Measurements from ENCODE around the gene PUS1. TPM values are rescaled to one million over a fixed set of nuclear protein-coding genes. Genes with fewer than 3 reads are reported as not detected.

Gene PUS1
- total RNA-seq, 4 donors from 2014 or later, result 8.3 to 44.1 (median 15.6) TPM

DNA sequence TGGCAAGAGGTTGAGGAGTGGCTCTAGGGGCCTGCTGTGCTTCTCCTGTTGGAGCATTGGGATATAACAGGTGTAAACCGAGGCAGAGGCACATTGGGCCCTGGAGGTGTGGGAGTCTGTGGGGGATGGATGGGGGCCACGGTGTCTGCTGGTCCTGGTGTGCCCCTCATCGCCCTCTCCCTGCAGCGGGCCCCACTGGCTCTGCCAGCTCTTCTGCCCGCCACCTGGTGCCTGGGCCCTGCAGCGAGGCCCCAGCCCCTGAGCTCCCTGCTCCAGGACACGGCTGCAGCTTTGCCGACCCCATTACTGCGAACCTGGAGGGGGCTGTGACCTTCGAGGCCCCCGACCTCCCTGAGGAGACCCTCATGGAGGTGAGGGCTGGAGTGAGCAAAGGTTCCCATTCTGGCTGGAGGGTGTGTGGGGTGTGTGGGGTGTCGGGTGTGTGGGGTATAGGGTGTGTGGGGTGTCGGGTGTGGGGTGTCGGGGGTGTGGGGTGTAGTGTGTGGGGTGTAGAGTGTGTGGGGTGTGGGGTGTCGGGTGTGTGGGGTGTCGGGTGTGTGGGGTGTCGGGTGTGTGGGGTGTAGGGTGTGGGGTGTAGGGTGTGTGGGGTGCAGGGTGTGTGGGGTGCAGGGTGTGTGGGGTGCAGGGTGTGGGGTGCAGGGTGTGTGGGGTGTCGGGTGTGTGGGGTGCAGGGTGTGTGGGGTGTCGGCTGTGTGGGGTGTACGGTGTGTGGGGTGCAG, 10.6 kb upstream of the PUS1 start:
- Histone ChIP-seq H3K4me1 (peaks cover 0 to 4% (median 0%) of the 10 kb centered on the region in 4 donors), H3K36me3 (peaks cover 3 to 94% (median 22%) of the 10 kb centered on the region in 3 donors), H3K9me3 (no peaks in the 10 kb centered on the region), H3K27ac (no peak overlapping the region), H3K27me3 (no peaks in the 10 kb centered on the region), H3K4me3 (no peak overlapping the region)
- 87 to 92% methylated on average over 19 to 20 of the region's 20 CpGs for WGBS, 2 donors
- no peak for DNase-seq (ENCODE audit: low spot score in 2 of 2)
- no peak for TF ChIP-seq EP300 (IDR thresholded peaks at IDR 0.05)
- no peak for TF ChIP-seq CTCF (IDR thresholded peaks at IDR 0.05)
- TF ChIP-seq POLR2A (IDR thresholded peaks at IDR 0.05), result no peak

DNA sequence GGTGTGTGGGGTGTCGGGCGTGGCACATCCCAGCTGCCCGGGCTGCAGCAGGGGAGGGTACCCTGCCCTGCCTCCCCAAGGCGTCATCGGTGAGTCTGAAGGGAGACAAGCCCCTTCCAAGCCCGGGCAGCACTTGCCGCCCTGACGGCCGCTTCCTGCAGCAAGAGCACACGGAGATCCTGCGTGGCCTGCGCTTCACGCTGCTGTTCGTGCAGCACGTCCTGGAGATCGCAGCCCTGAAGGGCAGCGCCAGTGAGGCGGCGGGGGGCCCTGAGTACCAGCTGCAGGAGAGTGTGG, 10.1 kb upstream of the PUS1 start:
- Histone ChIP-seq H3K27me3 (no peaks in the 10 kb centered on the region), H3K36me3 (peaks cover 3 to 90% (median 22%) of the 10 kb centered on the region in 3 donors)
- 84 to 88% methylated on average over 15 to 18 of the region's 19 CpGs for WGBS, 2 donors

GRCh38 chr12:131919366-131920156, 9.5 kb upstream of the PUS1 start:
- peaks cover 3 to 84% (median 22%) of the 10 kb centered on the region in 3 donors for H3K36me3 ChIP-seq
- no peaks in the 10 kb centered on the region for H3K27me3 ChIP-seq
- no peak overlapping the region for H3K4me3 ChIP-seq
- H3K9me3 ChIP-seq, result no peaks in the 10 kb centered on the region
- 89 to 91% methylated on average over 20 to 30 of the region's 37 CpGs for WGBS, 2 donors
- H3K27ac ChIP-seq, result no peak overlapping the region
- H3K4me1 ChIP-seq, result peaks cover 0 to 8% (median 0%) of the 10 kb centered on the region in 4 donors
- TF ChIP-seq CTCF (IDR thresholded peaks at IDR 0.05) (no peak), EP300 (IDR thresholded peaks at IDR 0.05) (no peak), POLR2A (IDR thresholded peaks at IDR 0.05) (no peak)
- no peak for DNase-seq (ENCODE audit: low spot score in 2 of 2)

More for the DNA sequence above, 10.1 kb upstream of the PUS1 start:
- TF ChIP-seq POLR2A (IDR thresholded peaks at IDR 0.05) (no peak), CTCF (IDR thresholded peaks at IDR 0.05) (no peak), EP300 (IDR thresholded peaks at IDR 0.05) (no peak)
- H3K4me1 ChIP-seq, result peaks cover 0 to 4% (median 0%) of the 10 kb centered on the region in 4 donors
- no peak overlapping the region for H3K4me3 ChIP-seq
- H3K27ac ChIP-seq, result no peak overlapping the region
- no peak for DNase-seq (ENCODE audit: low spot score in 2 of 2)
- no peaks in the 10 kb centered on the region for H3K9me3 ChIP-seq

GRCh38 chr12:131920157-131920508, 8.9 kb upstream of the PUS1 start:
- H3K27ac ChIP-seq, result no peak overlapping the region
- peaks cover 3 to 78% (median 19%) of the 10 kb centered on the region in 3 donors for H3K36me3 ChIP-seq
- H3K4me3 ChIP-seq, result no peak overlapping the region
- peaks cover 0 to 13% (median 0%) of the 10 kb centered on the region in 4 donors for H3K4me1 ChIP-seq
- DNase-seq (ENCODE audit: low spot score in 2 of 2), result no peak
- H3K27me3 ChIP-seq, result no peaks in the 10 kb centered on the region
- H3K9me3 ChIP-seq, result no peaks in the 10 kb centered on the region
- TF ChIP-seq POLR2A (IDR thresholded peaks at IDR 0.05) (no peak), EP300 (IDR thresholded peaks at IDR 0.05) (no peak), CTCF (IDR thresholded peaks at IDR 0.05) (no peak)
- WGBS, 2 donors, result 93 to 96% methylated on average over 9 to 12 of the region's 14 CpGs
